SK-N-MC (cell line): ENCODE data around the gene SPA17.

Experiments
- EZH2 ChIP-seq: fragments of 200-600 bp; sonication (generic); IDR thresholded peaks from one replicate; pipeline ENCODE4 v1.6.1; 2017; ENCODE audit warnings: antibody characterized with exemption
- FOXP2 ChIP-seq: optimal IDR thresholded peaks from 2 replicates; pipeline ENCODE3; 2011; ENCODE audit warnings: mild to moderate bottlenecking, moderate library complexity; ENCODE audit not compliant: insufficient read depth; ENCODE audit errors: extremely low read length, control extremely low read depth
- POLR2AphosphoS5 ChIP-seq: IDR thresholded peaks from 2 replicates; pipeline ENCODE4 v1.6.1; 2012; ENCODE audit warnings: mild to moderate bottlenecking, low read depth, low read length, borderline replicate concordance

DNA sequence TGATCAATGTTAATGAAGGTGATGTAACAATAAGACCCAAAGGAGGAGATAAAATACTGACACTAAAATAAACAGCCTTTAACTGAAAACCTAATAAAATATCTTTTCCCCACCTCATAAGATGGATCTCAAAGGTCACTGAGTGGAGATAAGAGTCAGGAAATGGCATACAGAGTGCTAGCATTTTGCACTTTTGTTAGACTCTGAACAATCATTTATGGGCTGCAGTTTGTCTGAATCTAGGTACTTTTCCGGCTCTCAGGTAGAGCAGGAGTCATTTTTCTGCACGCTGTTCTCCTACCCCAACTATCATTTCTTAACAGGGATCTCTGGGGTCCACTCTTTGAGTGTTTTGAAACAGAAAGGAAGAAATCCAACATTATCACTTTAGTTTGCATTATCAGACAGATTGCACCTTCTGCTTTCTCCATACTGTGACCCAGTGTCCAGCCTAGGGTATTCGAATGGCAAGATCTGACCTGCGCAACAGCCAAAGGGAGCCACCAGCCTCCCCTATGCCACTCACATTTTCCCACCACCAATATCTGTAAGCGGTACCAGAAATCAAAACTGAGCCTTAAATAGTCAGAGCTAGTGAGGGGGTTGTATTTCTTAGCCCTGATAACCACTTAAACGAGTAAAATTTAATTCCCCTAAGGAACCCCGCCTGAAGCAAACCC lies 1.0 kb upstream of the SPA17 start:
- TF ChIP-seq EZH2 (no peak), POLR2AphosphoS5 (no peak), FOXP2 (no peak)
